Measurements from ENCODE around the gene DLL1. TPM values are rescaled to one million over a fixed set of nuclear protein-coding genes. Genes with fewer than 3 reads are reported as not detected.
A peak's percentile ranks its signal among the peaks of the same experiment; 100 is the strongest.
"Not testable (repeated sequence)": the region's sequence is repeated elsewhere in the genome, so short reads cannot be mapped to it uniquely, and the experiment has no call there.

DLL1 gene
- 3.4 and 4.7 TPM in 2 replicates for total RNA-seq (2014; rRNA removed; shearing (Covaris generic))

- no peak for DNase-seq (ENCODE audit: low spot score)
Observed at GRCh38 chr6:170290296-170291128, at the start of gene DLL1. TSS of gene DLL1 (minus strand) at chr6:170291078. CDS start at chr6:170290139, 939 bp downstream.

GRCh38 chr6:170335199-170335598, 44.3 kb upstream of the DLL1 start:
- DNase-seq (ENCODE audit: low spot score): not testable (repeated sequence)

GRCh38 chr6:170329321-170329720, 38.4 kb upstream of the DLL1 start:
- no peak for DNase-seq (ENCODE audit: low spot score)

- no peak for DNase-seq (ENCODE audit: low spot score)
Observed at GRCh38 chr6:170317718-170318117, 26.8 kb upstream of the DLL1 start.

GRCh38 chr6:170317076-170317475, 26.2 kb upstream of the DLL1 start:
- DNase-seq (ENCODE audit: low spot score): no peak

- DNase-seq (ENCODE audit: low spot score): peak; percentile 23
Observed at GRCh38 chr6:170316071-170316470, 25.2 kb upstream of the DLL1 start.

GRCh38 chr6:170314983-170315382, 24.1 kb upstream of the DLL1 start:
- no peak for DNase-seq (ENCODE audit: low spot score)

- DNase-seq (ENCODE audit: low spot score): no peak
Observed at GRCh38 chr6:170313716-170314295, 22.9 kb upstream of the DLL1 start.

GRCh38 chr6:170312876-170313275, 22.0 kb upstream of the DLL1 start:
- no peak for DNase-seq (ENCODE audit: low spot score)

- DNase-seq (ENCODE audit: low spot score): no peak
Observed at GRCh38 chr6:170311696-170312095, 20.8 kb upstream of the DLL1 start.

GRCh38 chr6:170308761-170309160, 17.9 kb upstream of the DLL1 start:
- no peak for DNase-seq (ENCODE audit: low spot score)

- no peak for DNase-seq (ENCODE audit: low spot score)
Observed at GRCh38 chr6:170307080-170307545, 16.2 kb upstream of the DLL1 start.

GRCh38 chr6:170306324-170307079, 15.6 kb upstream of the DLL1 start, which contains the start of gene FAM120B:
TSS of gene FAM120B (plus strand) at chr6:170306758. CDS start at chr6:170317391, 10,633 bp downstream.
- DNase-seq (ENCODE audit: low spot score): peak; percentile 83

- peak; percentile 4 for DNase-seq (ENCODE audit: low spot score)
Observed at GRCh38 chr6:170305805-170306323, 15.0 kb upstream of the DLL1 start.

GRCh38 chr6:170301184-170301583, 10.3 kb upstream of the DLL1 start:
- DNase-seq (ENCODE audit: low spot score): no peak

GRCh38 chr6:170298688-170299087, 7.8 kb upstream of the DLL1 start:
- no peak for DNase-seq (ENCODE audit: low spot score)

- no peak for DNase-seq (ENCODE audit: low spot score)
Observed at GRCh38 chr6:170297576-170298330, 6.9 kb upstream of the DLL1 start.

GRCh38 chr6:170296746-170297575, 6.1 kb upstream of the DLL1 start:
- no peak for DNase-seq (ENCODE audit: low spot score)

GRCh38 chr6:170296423-170296745, 5.5 kb upstream of the DLL1 start:
- no peak for DNase-seq (ENCODE audit: low spot score)
